ENCODE data around the gene FBXL13. TPM values are rescaled to one million over a fixed set of nuclear protein-coding genes. Genes with fewer than 3 reads are reported as not detected.
"Not testable (repeated sequence)": the region's sequence is repeated elsewhere in the genome, so short reads cannot be mapped to it uniquely, and the experiment has no call there.

Gene FBXL13
- total and polyA plus RNA-seq, 10 of the 15 experiments (the other 5 are each of a cell fraction or from before 2014, with no cell fraction given) = 0.08 to 0.95 (median 0.28) TPM; not detected in 2

DNA sequence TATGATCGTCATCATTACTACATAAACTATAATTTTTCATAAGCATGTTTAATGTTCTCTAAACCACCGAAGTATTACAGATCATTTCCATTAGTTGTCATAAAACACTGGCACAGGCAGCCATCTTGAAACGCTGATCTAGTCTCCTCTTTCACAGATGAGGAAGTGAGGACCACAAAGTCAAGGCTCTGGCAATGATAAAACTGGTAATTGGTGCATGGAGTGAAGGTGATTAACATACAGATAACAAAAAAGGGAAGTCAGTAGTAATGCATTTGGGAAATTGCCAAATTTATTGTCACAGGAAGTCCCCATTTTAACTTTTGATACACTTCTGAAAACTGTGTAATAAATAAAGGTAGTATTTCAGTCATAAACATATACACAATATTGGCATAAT lies 49.3 kb downstream of the FBXL13 start:
- 0 out of 2 replicates have a peak, but pooled peaks have one; percentile 24 for TF ChIP-seq YY1 (IDR thresholded peaks at IDR 0.05; ENCODE audit: low read depth, low read length)
- TF ChIP-seq SPI1 (IDR thresholded peaks at IDR 0.05; ENCODE audit: borderline replicate concordance, insufficient read depth, low read depth, low read length) = peak; percentile 85
- no peak for TF ChIP-seq EP300 (IDR thresholded peaks at IDR 0.05; ENCODE audit: borderline replicate concordance in 1 of 2, control insufficient read depth in 1 of 2, low read depth in 2 of 2, low read length in 2 of 2)
- DNase-seq (ENCODE audit: low read depth, low spot score) (no peak), FAIRE-seq (no peak), ATAC-seq (peak; percentile 56; the same call in 2 of the 3 replicates)
- CTCF ChIA-PET = no interaction called here
- in situ Hi-C loops (cut with MboI) (no loop called here), intact Hi-C loops (cut with micrococcal nuclease; ENCODE audit: unreplicated experiment) (no loop called here)
- no peak overlapping the region for H3K9ac ChIP-seq (ENCODE audit: control insufficient read depth, insufficient read depth, low read length)
- no peak overlapping the region for H3K4me3 ChIP-seq
- H3K27ac ChIP-seq (ENCODE audit: control insufficient read depth, insufficient read depth) = no peak overlapping the region
- no peak overlapping the region for H2AFZ ChIP-seq (ENCODE audit: control insufficient read depth, low read depth, low read length)
- no peaks in the 10 kb centered on the region for H3K4me1 ChIP-seq (ENCODE audit: control insufficient read depth, insufficient read depth, low read length)
- H3K36me3 ChIP-seq (ENCODE audit: control insufficient read depth in 2 of 2, insufficient read depth in 2 of 2, low read length in 1 of 2) = no peaks in the 10 kb centered on the region
- no peaks in the 10 kb centered on the region for H3K79me2 ChIP-seq (ENCODE audit: control insufficient read depth, insufficient read depth, low read length)
- H3K9me3 ChIP-seq (replicated peaks; ENCODE audit: control insufficient read depth, insufficient read depth, low read length) = no peaks in the 10 kb centered on the region
- BruUV-seq (replicated peaks) = no TSS peak
- H3K4me2 ChIP-seq (ENCODE audit: control insufficient read depth, insufficient read depth) = no peak overlapping the region
- POLR2A ChIA-PET = no interaction called here
- 1% methylated on average over 3 of the region's 3 CpGs for WGBS (ENCODE audit: insufficient coverage, insufficient replicate concordance, low lambda C conversion rate, missing lambda C conversion rate)
- RAD21 ChIA-PET (ENCODE audit: unreplicated experiment) = no interaction called here
- SMC1A ChIA-PET (ENCODE audit: uncharacterized antibody, unreplicated experiment) = no interaction called here
- H4K20me1 ChIP-seq (ENCODE audit: control insufficient read depth, insufficient read depth) = no peaks in the 10 kb centered on the region
- no peaks in the 10 kb centered on the region for H3K27me3 ChIP-seq (replicated peaks in 1 of 2; ENCODE audit: control insufficient read depth in 2 of 2, insufficient read depth in 2 of 2, low read length in 1 of 2)

DNA sequence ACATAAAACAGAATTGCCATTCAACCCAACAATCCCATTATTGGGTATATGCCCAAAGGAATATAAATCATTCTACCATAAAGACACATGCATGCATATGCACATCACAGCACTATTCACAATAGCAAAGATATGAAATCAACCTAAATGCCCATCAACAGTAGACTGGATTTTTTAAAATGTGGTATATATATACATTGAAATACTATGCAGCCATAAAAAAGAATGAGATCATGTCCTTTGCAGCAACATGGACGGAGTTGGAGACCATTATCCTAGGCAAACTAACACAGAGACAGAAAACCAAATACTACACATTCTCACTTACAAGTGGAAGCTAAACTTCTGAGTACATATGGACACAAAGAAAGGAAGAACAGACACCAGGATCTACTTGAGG lies 51.0 kb downstream of the FBXL13 start:
- H4K20me1 ChIP-seq (ENCODE audit: control insufficient read depth, insufficient read depth); in situ Hi-C loops (cut with MboI); SMC1A ChIA-PET (ENCODE audit: uncharacterized antibody, unreplicated experiment); CTCF ChIA-PET; intact Hi-C loops (cut with micrococcal nuclease; ENCODE audit: unreplicated experiment); H3K9ac ChIP-seq (ENCODE audit: control insufficient read depth, insufficient read depth, low read length); POLR2A ChIA-PET; H3K4me2 ChIP-seq (ENCODE audit: control insufficient read depth, insufficient read depth); ATAC-seq; H3K36me3 ChIP-seq (ENCODE audit: control insufficient read depth in 2 of 2, insufficient read depth in 2 of 2, low read length in 1 of 2); RAD21 ChIA-PET (ENCODE audit: unreplicated experiment); H3K79me2 ChIP-seq (ENCODE audit: control insufficient read depth, insufficient read depth, low read length); H3K4me1 ChIP-seq (ENCODE audit: control insufficient read depth, insufficient read depth, low read length); H3K27me3 ChIP-seq (replicated peaks in 1 of 2; ENCODE audit: control insufficient read depth in 2 of 2, insufficient read depth in 2 of 2, low read length in 1 of 2); BruUV-seq (replicated peaks); H3K4me3 ChIP-seq; H2AFZ ChIP-seq (ENCODE audit: control insufficient read depth, low read depth, low read length); H3K27ac ChIP-seq (ENCODE audit: control insufficient read depth, insufficient read depth); DNase-seq (ENCODE audit: low read depth, low spot score); H3K9me3 ChIP-seq (replicated peaks; ENCODE audit: control insufficient read depth, insufficient read depth, low read length); FAIRE-seq: not testable (repeated sequence)
- WGBS (ENCODE audit: insufficient coverage, insufficient replicate concordance, low lambda C conversion rate, missing lambda C conversion rate) = 0% methylated on average over 1 of the region's 1 CpG

DNA sequence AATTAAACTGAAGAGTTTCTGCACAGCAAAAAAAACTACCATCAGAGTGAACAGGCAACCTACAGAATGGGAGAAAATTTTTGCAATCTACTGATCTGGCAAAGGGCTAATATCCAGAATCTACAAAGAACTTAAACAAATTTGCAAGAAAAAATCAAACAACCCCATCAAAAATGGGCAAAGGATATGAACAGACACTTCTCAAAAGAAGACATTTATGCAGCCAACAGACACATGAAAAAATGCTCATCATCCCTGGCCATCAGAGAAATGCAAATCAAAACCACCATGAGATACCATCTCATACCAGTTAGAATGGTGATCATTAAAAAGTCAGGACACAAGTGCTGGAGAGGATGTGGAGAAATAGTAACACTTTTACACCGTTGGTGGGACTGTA lies 53.1 kb downstream of the FBXL13 start:
- H4K20me1 ChIP-seq (ENCODE audit: control insufficient read depth, insufficient read depth); FAIRE-seq; ATAC-seq; H3K79me2 ChIP-seq (ENCODE audit: control insufficient read depth, insufficient read depth, low read length); H2AFZ ChIP-seq (ENCODE audit: control insufficient read depth, low read depth, low read length); SMC1A ChIA-PET (ENCODE audit: uncharacterized antibody, unreplicated experiment); POLR2A ChIA-PET; BruUV-seq (replicated peaks); in situ Hi-C loops (cut with MboI); H3K9me3 ChIP-seq (replicated peaks; ENCODE audit: control insufficient read depth, insufficient read depth, low read length); intact Hi-C loops (cut with micrococcal nuclease; ENCODE audit: unreplicated experiment); H3K36me3 ChIP-seq (ENCODE audit: control insufficient read depth in 2 of 2, insufficient read depth in 2 of 2, low read length in 1 of 2); DNase-seq (ENCODE audit: low read depth, low spot score); H3K27ac ChIP-seq (ENCODE audit: control insufficient read depth, insufficient read depth); H3K27me3 ChIP-seq (replicated peaks in 1 of 2; ENCODE audit: control insufficient read depth in 2 of 2, insufficient read depth in 2 of 2, low read length in 1 of 2); H3K4me3 ChIP-seq; H3K4me1 ChIP-seq (ENCODE audit: control insufficient read depth, insufficient read depth, low read length); CTCF ChIA-PET; H3K9ac ChIP-seq (ENCODE audit: control insufficient read depth, insufficient read depth, low read length); H3K4me2 ChIP-seq (ENCODE audit: control insufficient read depth, insufficient read depth); RAD21 ChIA-PET (ENCODE audit: unreplicated experiment): not testable (repeated sequence)
- 78% methylated on average over 1 of the region's 1 CpG for WGBS (ENCODE audit: insufficient coverage, insufficient replicate concordance, low lambda C conversion rate, missing lambda C conversion rate)

DNA sequence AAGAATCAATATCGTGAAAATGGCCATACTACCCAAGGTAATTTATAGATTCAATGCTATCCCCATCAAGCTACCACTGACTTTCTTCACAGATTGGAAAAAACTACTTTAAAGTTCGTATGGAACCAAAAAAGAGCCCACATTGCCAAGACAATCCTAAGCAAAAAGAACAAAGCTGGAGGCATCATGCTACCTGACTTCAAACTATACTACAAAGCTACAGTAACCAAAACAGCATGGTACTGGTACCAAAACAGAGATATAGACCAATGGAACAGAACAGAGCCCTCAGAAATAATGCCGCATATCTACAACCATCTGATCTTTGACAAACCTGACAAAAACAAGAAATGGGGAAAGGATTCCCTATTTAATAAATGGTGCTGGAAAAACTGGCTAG lies 53.7 kb downstream of the FBXL13 start:
- H3K27ac ChIP-seq (ENCODE audit: control insufficient read depth, insufficient read depth); SMC1A ChIA-PET (ENCODE audit: uncharacterized antibody, unreplicated experiment); ATAC-seq; H3K27me3 ChIP-seq (replicated peaks in 1 of 2; ENCODE audit: control insufficient read depth in 2 of 2, insufficient read depth in 2 of 2, low read length in 1 of 2); intact Hi-C loops (cut with micrococcal nuclease; ENCODE audit: unreplicated experiment); H3K36me3 ChIP-seq (ENCODE audit: control insufficient read depth in 2 of 2, insufficient read depth in 2 of 2, low read length in 1 of 2); H3K4me3 ChIP-seq; BruUV-seq (replicated peaks); CTCF ChIA-PET; DNase-seq (ENCODE audit: low read depth, low spot score); in situ Hi-C loops (cut with MboI); RAD21 ChIA-PET (ENCODE audit: unreplicated experiment); H2AFZ ChIP-seq (ENCODE audit: control insufficient read depth, low read depth, low read length); H3K4me2 ChIP-seq (ENCODE audit: control insufficient read depth, insufficient read depth); POLR2A ChIA-PET; FAIRE-seq; H4K20me1 ChIP-seq (ENCODE audit: control insufficient read depth, insufficient read depth); H3K9ac ChIP-seq (ENCODE audit: control insufficient read depth, insufficient read depth, low read length); H3K79me2 ChIP-seq (ENCODE audit: control insufficient read depth, insufficient read depth, low read length); H3K4me1 ChIP-seq (ENCODE audit: control insufficient read depth, insufficient read depth, low read length); H3K9me3 ChIP-seq (replicated peaks; ENCODE audit: control insufficient read depth, insufficient read depth, low read length): not testable (repeated sequence)
- WGBS (ENCODE audit: insufficient coverage, insufficient replicate concordance, low lambda C conversion rate, missing lambda C conversion rate) = 15% methylated on average over 2 of the region's 3 CpGs

All from GM12878 (cell line).